Measurements from ENCODE around the gene PPIL4.
"Not testable (repeated sequence)": the region's sequence is repeated elsewhere in the genome, so short reads cannot be mapped to it uniquely, and the experiment has no call there.

Gene PPIL4

DNA sequence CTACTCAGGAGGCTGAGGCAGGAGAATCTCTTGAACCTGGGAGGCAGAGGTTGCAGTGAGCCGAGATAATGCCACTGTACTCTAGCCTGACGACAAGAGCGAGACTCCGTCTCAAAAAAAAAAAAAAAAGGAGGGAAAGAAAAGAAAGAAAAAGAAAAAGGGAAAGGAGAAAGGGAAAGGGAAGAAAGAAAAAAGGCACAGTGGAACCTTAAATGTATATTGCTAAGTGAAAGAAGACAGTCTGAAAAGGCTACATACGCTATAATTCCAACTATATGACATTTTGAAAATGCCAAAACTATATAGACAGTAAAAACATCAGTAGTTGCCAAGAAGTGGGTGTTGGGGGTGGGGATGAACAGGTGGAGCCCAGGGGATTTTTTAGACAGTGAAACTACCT lies 16.2 kb downstream of the PPIL4 start:
- no peak for DNase-seq

GRCh38 chr6:149515494-149515893 lies 30.3 kb downstream of the PPIL4 start:
- no peak for DNase-seq

GRCh38 chr6:149513915-149514314 lies 31.9 kb downstream of the PPIL4 start:
- no peak for DNase-seq

DNA sequence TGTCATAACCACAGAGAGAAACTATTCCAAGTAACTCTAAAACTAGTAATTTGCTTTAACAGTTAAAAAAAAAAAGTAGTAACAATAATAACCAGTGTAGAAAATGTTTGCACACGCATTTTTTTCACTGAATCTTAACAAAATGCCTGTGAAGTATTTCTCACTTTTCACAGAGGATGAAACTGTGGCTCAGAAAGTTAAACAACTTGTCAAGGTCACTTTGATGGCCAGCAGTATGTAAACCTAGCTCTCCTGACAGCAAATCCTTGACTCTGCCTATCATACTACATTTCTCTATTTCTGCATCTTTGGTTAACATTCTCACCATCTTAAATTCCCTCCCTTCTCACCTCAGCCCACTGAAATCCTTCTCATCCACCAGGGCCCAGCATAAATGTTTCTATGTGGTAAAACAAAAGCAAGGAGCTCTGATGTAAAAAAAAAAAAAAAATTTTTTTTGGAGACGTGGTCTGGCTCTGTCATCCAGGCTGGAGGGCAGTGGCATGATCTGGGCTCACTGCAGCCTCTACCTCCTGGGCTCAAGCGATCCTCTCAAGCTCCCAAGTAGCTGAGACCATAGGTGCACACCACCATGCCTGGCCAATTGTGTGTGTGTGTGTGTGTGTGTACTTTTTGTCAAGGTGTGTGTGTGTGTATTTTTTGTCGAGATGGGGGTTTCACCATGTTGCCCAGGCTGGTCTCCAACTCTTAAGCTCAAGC lies 34.9 kb downstream of the PPIL4 start:
- no peak for DNase-seq

- peak; percentile 39 for DNase-seq
These were observed 37.4 kb downstream of the PPIL4 start for GRCh38 chr6:149508485-149508884.

DNA sequence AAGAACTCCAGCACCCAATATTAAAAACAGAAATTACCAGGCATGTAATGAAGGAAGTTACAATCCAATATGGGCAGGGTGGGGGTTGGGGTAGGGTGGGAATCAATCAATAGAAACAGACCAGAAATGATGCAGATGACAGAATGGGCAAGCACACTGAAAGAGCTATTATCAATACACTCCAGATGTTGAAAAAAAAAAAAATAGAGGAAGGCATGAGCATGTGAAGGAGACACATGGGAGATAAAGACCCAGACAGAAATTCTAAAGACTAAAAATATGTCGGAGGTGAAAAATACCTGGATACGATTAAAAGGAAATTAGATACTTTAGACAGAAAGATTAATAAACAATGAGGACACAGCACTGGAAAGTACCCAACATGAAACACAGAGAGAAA lies 42.0 kb downstream of the PPIL4 start:
- DNase-seq = no peak

DNA sequence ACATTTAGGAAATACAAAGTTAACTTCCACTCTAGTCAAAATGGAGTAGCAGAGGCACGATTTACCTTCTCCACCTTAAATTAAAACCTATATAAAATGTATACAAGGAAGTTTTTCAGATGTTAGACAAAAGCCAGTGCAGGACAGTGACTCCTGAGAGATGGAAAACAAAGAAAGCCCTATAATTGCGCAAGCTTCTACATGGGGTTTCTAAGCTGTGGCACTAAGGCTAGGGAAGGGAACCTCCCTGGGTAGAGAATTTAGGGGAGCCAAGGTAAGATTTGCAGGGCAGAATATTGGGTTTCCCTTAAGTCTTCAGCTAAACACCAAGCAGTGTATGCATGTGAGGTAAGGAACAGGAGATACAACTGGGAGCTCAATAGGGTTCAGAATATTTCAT lies 42.6 kb downstream of the PPIL4 start:
- no peak for DNase-seq

- no peak for DNase-seq
These were observed 44.1 kb downstream of the PPIL4 start for GRCh38 chr6:149501768-149502167.

DNA sequence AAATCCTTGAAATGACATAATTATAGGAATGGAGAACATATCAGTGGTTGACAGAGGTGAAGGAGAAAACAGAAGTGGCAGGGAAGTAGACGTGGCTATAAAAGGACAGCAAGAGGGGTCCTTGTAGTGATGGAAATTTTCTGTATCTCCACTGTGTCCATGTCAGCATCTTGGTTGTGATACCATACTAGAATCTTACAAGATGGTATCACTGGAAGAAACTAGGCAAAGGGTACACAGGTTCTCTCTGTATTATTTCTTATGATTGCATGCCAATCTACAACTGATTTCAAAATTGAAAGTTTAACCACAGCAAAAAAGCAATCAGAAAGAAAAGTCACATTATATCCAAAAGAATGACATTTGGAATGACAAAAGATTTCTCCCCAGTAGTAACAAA lies 44.6 kb downstream of the PPIL4 start:
- no peak for DNase-seq

DNA sequence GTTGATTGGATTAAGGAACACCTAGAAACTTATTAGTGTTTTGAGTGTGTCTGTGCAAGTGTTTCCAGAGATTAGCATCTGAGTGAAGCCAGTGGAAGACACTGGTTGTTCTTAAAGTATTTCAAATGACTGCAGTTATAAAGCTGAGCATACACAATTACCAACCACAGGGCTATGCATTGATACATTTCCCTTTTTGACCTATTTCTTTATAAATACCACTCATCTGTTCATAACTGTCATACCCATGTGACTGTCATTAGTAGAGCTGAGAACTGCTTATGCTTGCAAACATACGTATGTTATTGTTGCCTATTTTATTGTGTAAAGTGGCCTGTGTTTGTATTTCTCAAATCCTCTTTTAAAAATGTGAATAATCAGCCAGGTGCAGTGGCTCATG lies 45.7 kb downstream of the PPIL4 start:
- DNase-seq = no peak

GRCh38 chr6:149499066-149499465 lies 46.8 kb downstream of the PPIL4 start:
- DNase-seq = no peak

DNA sequence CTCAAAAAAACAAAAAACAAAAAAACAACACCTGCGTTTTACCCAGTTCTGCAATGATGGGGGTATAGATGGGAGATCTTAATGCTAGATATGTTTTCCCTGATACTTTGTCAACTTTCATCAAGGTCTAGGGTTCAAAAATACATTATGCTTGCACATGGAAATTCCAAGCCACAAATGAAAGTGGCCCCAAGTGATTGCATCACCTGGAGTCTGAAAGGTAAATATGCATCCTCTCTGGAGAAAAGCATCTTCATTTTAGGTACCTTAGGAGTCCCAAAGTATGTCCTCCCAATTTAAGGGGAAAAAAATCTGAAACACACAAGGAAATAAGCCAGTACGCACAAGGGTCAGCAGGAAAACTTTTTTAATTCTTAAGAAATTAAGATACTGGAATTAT lies 48.5 kb downstream of the PPIL4 start:
- no peak for DNase-seq

- DNase-seq = not testable (repeated sequence)
These were observed 49.2 kb downstream of the PPIL4 start for GRCh38 chr6:149496597-149496996.

DNA sequence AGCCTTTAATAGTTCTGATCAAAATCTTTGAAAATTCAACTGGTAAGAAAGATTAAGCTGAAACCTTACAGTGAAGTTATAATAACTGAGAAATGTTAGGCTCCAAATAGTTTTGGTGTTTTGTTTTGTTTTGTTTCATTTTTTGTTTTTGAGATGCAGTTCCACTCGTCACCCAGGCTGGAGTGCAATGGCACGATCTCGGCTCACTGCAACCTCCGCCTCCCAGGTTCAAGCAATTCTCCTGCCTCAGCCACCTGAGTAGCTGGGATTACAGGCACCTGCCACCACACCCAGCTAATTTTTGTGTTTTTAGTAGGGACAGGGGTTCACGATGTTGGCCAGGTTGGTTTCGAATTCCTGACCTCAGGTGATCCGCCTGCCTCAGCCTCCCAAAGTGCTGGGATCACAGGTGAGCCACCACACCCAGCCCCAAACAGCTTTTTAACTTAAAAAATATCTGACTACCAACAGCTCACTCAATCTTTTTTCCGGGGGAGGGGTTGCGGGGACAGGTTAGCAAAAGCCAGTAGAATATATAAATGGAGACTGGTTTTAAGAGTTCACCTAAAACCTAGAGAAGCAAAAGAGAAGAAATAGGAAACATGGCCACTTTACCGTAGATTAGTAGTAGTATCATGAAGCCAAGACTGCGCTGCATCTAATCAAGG lies 50.4 kb downstream of the PPIL4 start:
- not testable (repeated sequence) for DNase-seq

- DNase-seq = peak; percentile 60
These were observed 51.0 kb downstream of the PPIL4 start for GRCh38 chr6:149494810-149495209.

- no peak for DNase-seq
These were observed 52.0 kb downstream of the PPIL4 start for GRCh38 chr6:149493761-149494320.

DNA sequence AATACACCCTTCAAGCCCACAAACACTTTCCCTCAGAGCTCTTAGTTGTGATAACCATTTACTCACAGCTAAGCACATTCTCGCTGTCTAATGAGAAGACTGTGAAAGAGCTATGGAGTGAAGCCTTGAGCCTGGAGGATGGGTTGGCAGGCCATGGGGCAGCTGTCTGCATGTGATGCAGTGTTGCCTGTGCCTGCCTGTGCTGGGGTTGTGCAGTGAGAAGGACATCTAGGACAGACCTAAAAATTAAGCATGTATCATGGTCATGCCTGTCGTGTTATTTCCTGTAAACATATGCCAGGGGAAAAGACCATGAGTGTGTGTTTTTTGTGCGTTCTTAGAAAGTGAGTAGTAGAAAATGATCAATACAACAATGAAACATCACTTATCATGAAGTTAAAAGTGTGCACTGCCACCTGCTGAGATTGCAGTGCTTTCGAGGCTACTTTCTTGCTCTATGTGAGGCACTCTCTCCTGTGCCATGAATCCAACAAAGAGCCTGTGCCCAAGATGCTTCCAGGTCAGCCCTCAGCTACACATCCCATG lies 53.0 kb downstream of the PPIL4 start:
- DNase-seq = no peak

DNA sequence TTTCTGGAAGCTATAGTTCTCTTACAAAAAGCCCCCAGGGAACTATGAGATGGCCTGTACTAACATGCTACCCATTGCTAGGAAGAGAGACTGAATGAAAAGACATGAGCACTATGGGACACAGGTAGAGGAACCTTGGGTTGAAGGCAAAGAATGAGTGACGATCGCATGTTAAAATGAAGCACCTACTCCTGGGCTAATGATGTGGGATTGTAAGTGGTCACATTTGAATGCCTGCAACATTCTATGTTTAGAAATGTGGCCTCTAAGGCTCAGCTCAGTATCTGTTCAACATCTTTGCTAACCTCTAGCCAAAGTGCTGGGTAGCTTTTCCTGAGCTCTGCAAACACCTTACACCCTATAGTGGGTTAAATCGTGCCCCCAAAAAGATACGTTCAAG lies 55.9 kb downstream of the PPIL4 start:
- no peak for DNase-seq

DNA sequence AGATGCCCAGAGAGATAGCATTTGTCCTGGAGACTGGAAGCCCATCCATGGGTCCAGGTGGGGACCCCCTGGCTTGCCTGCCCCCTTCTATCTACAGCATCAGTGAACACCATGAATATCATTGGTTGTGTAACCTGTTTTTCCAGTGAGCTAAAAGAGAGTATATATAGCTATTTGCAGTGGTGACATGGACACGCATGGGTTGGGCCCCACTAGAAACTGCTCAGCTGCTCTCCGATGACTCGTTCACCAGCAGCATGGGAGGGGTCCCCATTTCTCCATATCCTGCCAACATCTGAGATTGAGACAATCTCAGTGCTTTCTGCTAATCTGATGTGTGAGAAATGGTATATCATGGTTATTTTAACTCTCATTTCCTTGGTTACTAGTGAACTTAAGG lies 57.0 kb downstream of the PPIL4 start:
- DNase-seq = no peak

DNA sequence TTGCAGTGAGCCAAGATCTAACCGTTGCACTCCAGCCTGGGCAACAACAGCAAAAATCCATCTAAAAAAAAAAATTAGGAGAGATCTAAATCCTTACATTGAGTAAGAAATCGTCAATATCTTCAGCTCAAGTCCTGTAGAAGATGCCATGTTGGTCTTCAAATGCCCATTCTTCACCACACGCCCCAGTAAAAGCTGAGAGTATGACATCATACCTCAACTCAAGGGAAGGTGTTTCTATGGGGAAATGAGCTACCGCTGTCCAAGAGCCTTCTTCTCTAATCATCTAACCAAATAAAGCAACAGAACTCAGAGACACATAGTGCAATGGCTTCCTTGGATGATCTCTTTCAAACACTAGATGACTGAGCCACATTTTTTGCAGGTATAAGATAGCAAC lies 58.5 kb downstream of the PPIL4 start:
- DNase-seq = no peak

GRCh38 chr6:149484733-149485700 lies 60.8 kb downstream of the PPIL4 start, which contains the start of gene ZC3H12D:
ZC3H12D (minus strand) TSS chr6:149485014; CDS start chr6:149474543, 10,471 bp downstream.
- peak; percentile 83 for DNase-seq

GRCh38 chr6:149483849-149484655 lies 61.8 kb downstream of the PPIL4 start:
- DNase-seq = no peak

Data from stimulated activated naive CD4-positive, alpha-beta T cell treated with Interleukin-2 at 50 U/mL for 16 hours (primary cell).